AG10803 (cell line): ENCODE measurements around the gene LIPC.

Experiments used
- DNase-seq: peaks from one replicate; pipeline ENCODE4 v3.0.0; 2010; ENCODE audit warnings: low read depth
- H3K4me3 ChIP-seq: 2 replicates; pipeline ENCODE4 v1.5.1; 2011; ENCODE audit warnings: mild to moderate bottlenecking, low read length, control low read depth
- TF ChIP-seq, protein P1 (sequence below): conservative IDR thresholded peaks from 2 replicates; pipeline ENCODE4 v1.5.1; 2011; ENCODE audit warnings: mild to moderate bottlenecking, low read length, control low read depth, inconsistent platforms

Gene LIPC

DNA sequence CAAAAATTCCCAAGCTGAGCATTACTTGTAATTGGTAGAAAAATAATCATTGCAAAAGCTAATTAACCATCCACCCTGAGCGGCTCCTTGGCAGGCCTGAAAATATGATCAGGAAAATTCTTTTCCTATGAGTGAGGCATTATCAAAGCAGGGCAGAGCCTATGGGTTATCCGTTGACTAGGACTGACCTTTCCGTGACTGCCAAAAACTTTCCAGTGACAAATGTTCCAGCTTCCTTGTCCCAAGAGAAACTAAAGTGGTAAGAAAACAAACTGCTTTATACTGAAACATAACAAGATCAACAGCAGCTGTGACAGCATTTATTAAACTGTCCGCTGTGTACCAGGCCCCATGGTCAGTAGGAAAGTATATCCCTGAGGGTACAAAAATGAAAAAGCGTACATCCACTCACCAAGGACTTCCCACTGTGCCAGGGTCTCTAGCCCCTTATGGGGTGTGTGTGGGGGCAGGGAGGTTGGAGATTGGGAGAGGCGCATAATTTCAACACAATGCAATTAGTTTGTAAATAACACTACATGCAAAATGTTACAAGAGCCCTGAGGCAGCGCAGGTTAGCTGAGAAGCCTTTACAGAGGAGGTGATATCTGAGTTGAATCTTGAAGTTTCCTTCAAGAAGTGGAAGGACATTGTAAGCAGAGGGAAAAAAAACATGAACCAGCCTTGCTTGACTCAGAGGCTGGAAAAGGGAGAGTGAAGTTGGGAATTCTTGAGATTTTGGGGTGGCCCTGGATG, 8.5 kb downstream of the LIPC start:
- H3K4me3 ChIP-seq, result no peak overlapping the region
- TF ChIP-seq, protein P1, sequence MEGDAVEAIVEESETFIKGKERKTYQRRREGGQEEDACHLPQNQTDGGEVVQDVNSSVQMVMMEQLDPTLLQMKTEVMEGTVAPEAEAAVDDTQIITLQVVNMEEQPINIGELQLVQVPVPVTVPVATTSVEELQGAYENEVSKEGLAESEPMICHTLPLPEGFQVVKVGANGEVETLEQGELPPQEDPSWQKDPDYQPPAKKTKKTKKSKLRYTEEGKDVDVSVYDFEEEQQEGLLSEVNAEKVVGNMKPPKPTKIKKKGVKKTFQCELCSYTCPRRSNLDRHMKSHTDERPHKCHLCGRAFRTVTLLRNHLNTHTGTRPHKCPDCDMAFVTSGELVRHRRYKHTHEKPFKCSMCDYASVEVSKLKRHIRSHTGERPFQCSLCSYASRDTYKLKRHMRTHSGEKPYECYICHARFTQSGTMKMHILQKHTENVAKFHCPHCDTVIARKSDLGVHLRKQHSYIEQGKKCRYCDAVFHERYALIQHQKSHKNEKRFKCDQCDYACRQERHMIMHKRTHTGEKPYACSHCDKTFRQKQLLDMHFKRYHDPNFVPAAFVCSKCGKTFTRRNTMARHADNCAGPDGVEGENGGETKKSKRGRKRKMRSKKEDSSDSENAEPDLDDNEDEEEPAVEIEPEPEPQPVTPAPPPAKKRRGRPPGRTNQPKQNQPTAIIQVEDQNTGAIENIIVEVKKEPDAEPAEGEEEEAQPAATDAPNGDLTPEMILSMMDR, result no peak
- DNase-seq, result peak; percentile 66

DNA sequence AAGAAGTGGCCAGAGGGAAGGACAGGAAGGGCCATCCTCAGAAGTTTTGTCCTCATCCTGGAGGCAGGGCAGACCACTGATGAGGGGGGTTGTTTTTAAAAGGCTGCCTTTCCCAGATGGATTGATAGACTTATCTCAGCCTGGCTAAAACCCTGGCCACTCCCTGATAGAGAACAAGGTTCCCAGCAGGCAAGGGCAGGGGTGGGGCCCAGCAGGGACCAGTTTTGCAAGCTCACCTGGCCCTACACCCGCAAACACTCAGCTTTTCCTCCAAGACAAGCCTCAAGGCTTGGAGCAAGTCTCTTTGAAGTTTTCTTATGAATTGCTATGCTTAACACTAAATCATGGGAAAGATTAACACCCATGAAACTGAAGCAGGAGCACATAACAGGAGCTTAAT, 9.1 kb downstream of the LIPC start:
- no peak overlapping the region for H3K4me3 ChIP-seq
- no peak for DNase-seq
- TF ChIP-seq, protein P1, result no peak

DNA sequence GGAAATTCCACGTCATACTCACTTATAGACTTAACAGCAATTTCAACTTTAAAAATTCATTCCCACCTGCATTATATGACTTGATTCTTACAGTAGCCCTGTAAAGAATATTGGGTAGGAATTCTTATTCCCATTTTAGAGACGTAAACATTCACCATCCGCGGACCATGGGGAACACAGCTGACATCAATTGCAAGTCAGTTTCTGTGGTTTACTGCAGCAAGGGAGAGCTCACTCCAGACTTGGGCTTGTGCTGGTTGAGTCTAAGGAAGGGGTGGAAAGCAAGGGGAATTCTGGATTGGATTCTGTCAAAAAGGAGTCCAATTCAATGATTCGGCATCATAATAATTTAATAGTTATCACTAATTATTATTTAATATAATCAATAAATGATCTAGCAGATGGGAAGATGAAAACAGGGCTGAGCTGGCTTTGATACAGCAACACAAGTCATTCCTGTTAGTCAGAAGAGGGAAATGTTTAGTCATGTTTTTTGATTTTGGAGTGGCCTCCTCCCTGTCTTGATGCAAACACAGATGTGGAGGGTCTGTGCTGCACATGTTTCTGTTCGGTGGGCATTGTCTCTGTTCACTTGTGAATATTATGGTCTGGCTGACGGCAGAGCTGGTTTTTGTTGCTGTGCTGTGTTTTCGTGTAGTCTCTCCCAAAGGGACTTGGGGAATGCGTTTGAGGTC, 9.7 kb downstream of the LIPC start:
- DNase-seq, result peak; percentile 91
- TF ChIP-seq, protein P1, result no peak
- no peak overlapping the region for H3K4me3 ChIP-seq

DNA sequence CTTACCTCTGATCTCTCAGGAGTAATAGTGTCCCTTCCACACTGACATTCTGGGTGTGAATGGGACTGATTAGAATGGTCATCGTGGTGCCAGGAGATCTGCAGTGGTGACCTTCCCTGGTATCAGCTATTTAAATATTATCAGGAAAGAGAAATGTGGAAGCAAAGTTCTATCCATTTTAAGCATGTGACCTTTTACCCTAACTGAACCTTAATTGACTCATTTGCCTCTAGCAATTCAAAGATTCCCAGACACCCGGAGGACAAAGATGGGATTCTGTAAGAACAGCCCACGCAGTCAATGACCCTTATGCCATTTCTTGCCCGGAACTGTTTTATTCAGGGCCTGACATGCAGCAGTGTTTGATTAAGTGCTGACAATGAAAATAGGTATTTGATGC, 10.3 kb downstream of the LIPC start:
- H3K4me3 ChIP-seq, result no peak overlapping the region
- TF ChIP-seq, protein P1, result no peak
- no peak for DNase-seq

DNA sequence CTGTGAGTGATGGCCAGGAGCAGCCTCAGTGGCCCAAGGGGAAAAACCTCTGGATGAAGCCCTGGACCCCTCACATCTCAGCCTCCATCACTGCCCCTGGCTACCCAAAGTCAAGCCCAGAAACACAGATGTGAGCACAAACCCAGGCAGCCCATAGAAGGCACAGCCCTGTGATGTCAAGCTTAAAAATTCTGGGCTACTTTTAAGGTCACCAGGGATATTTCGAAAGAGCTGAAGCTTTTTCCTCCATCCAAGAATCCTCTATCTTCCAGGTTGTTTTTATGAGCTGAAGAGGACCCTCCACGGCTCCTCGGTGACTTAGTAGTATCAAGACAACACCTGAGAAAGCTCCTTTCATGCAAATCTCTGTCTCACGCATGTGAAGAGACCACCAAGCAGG, 11.5 kb downstream of the LIPC start:
- H3K4me3 ChIP-seq, result no peak overlapping the region
- TF ChIP-seq, protein P1, result no peak
- no peak for DNase-seq

DNA sequence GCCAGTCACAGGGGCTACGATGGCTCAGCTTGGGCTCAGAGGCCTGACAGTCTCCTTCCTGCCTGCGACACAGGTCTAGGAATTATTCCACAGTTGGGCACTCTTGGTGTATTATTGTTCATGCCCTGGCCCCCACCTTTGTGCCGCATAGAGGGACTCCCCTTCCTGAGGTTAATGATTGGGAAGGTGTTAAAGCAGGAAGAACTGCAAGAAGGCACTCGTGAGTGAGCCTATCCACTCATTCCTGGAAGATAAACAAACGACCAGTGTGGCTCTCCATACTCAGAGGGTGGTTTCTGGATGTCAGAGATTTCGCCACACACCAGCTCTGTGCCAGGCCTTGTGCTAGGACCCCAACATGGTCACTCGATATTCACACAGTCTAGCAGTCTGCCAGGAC, 12.3 kb downstream of the LIPC start:
- TF ChIP-seq, protein P1, result no peak
- H3K4me3 ChIP-seq, result no peak overlapping the region
- DNase-seq, result no peak

DNA sequence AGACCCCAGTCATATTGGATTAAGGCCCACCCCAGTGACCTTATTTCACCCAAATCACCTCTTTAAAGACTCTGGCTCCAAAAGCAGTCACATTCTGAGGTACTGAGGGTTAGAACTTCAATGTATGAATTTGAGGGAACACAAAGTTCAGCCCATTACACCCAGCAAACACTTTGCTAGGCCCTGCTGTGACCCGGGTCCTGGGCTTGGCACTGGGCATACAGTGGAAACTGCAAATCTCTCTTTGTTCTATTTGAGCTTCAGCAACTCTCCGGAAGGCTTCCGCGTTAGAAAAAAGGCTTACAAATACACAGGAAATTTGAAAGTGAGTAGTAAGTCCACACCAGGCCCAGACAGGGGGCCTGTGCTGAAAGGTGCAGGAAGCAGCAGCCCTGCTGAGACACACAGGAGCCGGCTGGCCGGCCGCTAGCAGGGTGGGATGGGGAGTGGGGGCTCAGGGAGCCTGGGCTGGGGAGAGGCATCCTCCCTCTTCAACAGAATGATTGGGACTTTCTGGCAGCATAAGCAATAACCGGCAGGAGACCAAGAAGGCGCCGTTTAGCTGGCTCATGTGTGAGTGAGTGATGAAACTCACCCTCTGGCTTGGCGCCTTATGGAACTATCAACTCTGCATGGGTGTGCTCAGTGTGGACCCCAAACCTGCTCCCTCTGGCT, 13.0 kb downstream of the LIPC start:
- no peak overlapping the region for H3K4me3 ChIP-seq
- DNase-seq, result no peak
- TF ChIP-seq, protein P1, result no peak
